Mucosa of descending colon (tissue), 3 donors: ENCODE data around the gene PNPLA7. TPM values are rescaled to one million over a fixed set of nuclear protein-coding genes. Genes with fewer than 3 reads are reported as not detected.
"Not testable (repeated sequence)": the region's sequence is repeated elsewhere in the genome, so short reads cannot be mapped to it uniquely, and the experiment has no call there.

Source experiments
- ATAC-seq: fragments of 200-7000 bp; cut with Tn5 transposase; one replicate; pipeline ENCODE4 v1.9.1; 2020; ENCODE audit warnings: mild to moderate bottlenecking, moderate library complexity
- DNase-seq, 3 donors: peaks; one replicate each; pipeline ENCODE4 v3.0.0-alpha.2; 2020
- H3K36me3 ChIP-seq: fragments of 200-600 bp; one replicate; pipeline ENCODE4 v1.8.0; 2021; ENCODE audit warnings: low read depth, mild to moderate bottlenecking
- H3K4me1 ChIP-seq: fragments of 200-600 bp; one replicate; pipeline ENCODE4 v1.8.0; 2021; ENCODE audit warnings: low read depth, mild to moderate bottlenecking
- H3K4me3 ChIP-seq: fragments of 200-600 bp; one replicate; pipeline ENCODE4 v1.8.0; 2021; ENCODE audit warnings: mild to moderate bottlenecking
- H3K9me3 ChIP-seq: fragments of 200-600 bp; one replicate; pipeline ENCODE4 v1.8.0; 2021; ENCODE audit warnings: mild to moderate bottlenecking
- intact Hi-C, 2 donors: fragments of 100-400 bp; cut with DNase I in 1 of 2; cut with micrococcal nuclease in 1 of 2; formaldehyde crosslinking; loops; one replicate each; pipeline versions ENCODE4 v1.11.0 to v1.11.1; 2022; cut with DNase I, micrococcal nuclease
- total RNA-seq, 3 donors: library from RNA; stranded (reverse); fragmentation: NEBNext Ultra II Directional in 2 of 3; extraction: Animal tissue kit (Norgen Biotek cat#: 25700) in 2 of 3; gene quantifications; one replicate each; pipeline versions ENCODE4 v1.2.1 to v1.2.4, GENCODE V29; 2021 to 2023
- TF ChIP-seq, protein P1 (sequence below): fragments of 200-600 bp; IDR thresholded peaks from one replicate; pipeline ENCODE4 v1.8.0; 2022; ENCODE audit warnings: antibody characterized with exemption, mild to moderate bottlenecking
- donor health status: DM: no; HTN: no; CAD: no; lungs with moderate emphysema.
- donor health status: DM: no; HTN: no; CAD: no.
- donor health status: DM: no; HTN: yes; CAD: no.

Gene PNPLA7
- total RNA-seq, 3 donors from 2014 or later: 16.7 to 27.4 (median 17.2) TPM

DNA sequence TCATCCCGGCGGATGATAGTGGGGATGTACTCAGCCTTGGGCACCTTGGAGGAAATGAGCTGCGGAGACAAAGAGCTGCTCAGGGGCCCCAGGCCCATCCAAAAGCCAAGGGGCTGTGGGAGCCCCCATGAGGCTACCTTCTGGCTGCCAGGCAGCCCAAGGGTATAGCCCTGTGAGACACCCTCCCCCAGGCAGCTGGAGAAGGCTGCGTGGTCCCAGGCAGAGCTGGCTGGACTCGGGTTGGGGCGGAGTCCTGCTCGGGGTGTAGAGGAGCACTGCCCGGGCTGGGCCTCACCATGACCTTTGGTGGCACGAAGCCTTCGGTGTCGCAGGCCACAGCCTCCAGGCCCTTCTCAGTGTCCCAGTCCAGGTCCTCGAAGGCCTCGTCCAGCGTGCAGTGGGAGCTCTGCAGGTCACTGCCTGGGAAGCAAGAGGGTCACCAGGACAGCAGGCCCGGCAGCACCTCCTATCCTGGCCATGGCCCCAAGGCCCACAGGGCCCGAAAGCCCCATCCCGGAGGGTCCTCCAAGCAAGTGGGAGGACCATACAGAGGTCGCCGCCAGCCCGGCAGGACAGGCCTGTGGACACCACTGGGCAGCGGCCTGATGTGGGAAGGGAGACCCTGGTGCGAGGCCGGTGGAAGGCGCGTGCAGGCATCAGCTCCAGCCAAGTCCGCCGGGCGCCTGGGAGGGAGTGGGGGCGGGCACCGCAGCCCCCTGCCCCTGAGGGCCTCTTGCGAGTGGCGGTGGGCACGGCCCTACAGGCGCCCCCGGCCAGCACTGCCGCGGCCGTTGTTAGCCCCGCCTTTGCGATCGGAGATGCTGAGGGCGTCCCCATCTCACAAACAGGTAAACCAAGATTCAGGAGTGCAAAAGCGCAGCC is 97.2 kb downstream of the PNPLA7 start:
- H3K36me3 ChIP-seq: no peaks in the 10 kb centered on the region
- peaks cover 23% of the 10 kb centered on the region for H3K4me1 ChIP-seq
- intact Hi-C loops: no loop called here
- H3K4me3 ChIP-seq: no peak overlapping the region
- no peaks in the 10 kb centered on the region for H3K9me3 ChIP-seq
- ATAC-seq (no peak), DNase-seq (peak; percentile 24 to 77 (median 61))
- TF ChIP-seq, protein P1, sequence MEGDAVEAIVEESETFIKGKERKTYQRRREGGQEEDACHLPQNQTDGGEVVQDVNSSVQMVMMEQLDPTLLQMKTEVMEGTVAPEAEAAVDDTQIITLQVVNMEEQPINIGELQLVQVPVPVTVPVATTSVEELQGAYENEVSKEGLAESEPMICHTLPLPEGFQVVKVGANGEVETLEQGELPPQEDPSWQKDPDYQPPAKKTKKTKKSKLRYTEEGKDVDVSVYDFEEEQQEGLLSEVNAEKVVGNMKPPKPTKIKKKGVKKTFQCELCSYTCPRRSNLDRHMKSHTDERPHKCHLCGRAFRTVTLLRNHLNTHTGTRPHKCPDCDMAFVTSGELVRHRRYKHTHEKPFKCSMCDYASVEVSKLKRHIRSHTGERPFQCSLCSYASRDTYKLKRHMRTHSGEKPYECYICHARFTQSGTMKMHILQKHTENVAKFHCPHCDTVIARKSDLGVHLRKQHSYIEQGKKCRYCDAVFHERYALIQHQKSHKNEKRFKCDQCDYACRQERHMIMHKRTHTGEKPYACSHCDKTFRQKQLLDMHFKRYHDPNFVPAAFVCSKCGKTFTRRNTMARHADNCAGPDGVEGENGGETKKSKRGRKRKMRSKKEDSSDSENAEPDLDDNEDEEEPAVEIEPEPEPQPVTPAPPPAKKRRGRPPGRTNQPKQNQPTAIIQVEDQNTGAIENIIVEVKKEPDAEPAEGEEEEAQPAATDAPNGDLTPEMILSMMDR: no peak

DNA sequence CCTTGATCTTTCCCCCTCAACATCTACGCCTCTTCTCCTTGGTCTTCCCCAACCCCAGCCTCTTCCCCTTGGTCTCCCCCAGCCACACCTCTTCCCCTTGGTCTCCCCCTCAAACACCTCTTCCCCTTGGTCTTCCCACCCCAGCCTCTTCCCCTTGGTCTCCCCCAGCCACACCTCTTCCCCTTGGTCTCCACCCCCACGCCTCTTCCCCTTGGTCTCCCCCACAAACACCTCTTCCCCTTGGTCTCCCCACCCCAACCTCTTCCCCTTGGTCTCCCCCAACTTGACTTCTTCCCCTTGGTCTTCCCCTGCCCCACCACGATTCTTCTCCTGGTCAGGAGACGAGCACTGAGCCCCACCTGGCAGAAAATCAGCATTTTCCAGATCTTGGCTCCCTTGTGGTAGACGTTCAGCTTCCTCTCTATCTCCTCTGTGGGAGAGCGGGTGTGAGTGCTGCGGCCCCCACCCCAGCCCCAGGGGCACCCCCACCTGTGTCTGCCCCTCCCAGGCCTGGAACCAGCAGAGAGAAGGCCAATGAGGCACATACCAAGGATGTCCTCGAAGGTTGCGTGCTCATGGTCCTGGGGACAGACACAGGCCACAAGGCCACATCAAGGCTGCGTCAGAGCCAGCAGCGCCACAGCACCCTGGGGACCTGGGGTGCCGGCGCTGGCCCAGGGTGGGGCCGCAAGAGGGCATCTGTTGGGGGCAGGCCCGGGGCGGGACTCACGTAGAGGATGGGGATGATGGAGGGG is 98.0 kb downstream of the PNPLA7 start:
- TF ChIP-seq, protein P1: no peak
- Histone ChIP-seq H3K36me3 (no peaks in the 10 kb centered on the region), H3K9me3 (no peaks in the 10 kb centered on the region), H3K4me1 (peaks cover 20% of the 10 kb centered on the region), H3K4me3 (no peak overlapping the region)
- DNase-seq: peak; percentile 15 to 58 (median 48)
- no peak for ATAC-seq
- intact Hi-C loops: no loop called here

DNA sequence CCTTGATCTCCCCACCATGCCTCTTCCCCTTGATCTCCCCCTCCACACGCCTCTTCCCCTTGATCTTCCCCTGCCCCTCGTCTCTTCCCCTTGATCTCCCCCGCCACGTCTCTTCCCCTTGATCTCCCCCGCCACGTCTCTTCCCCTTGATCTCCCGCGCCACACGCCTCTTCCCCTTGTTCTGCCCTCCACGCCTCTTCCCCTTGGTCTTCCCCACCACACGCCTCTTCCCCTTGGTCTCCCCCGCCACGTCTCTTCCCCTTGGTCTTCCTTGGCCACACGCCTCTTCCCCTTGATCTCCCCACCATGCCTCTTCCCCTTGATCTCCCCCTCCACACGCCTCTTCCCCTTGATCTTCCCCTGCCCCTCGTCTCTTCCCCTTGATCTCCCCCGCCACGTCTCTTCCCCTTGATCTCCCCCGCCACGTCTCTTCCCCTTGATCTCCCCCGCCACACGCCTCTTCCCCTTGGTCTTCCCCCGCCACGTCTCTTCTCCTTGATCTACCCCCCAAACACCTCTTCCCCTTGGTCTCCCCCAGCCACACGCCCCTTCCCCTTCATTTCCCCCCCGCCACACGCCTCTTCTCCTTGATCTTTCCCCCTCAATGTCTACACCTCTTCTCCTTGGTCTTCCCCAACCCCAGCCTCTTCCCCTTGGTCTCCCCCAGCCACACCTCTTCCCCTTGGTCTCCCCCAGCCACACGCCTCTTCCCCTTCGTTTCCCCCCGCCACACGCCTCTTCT is 98.8 kb downstream of the PNPLA7 start:
- intact Hi-C loops, ATAC-seq, H3K36me3 ChIP-seq, H3K9me3 ChIP-seq, H3K4me3 ChIP-seq: not testable (repeated sequence)
- peaks cover 20% of the 10 kb centered on the region for H3K4me1 ChIP-seq
- peak in 1 of 3 donors; percentile 40 for DNase-seq

DNA sequence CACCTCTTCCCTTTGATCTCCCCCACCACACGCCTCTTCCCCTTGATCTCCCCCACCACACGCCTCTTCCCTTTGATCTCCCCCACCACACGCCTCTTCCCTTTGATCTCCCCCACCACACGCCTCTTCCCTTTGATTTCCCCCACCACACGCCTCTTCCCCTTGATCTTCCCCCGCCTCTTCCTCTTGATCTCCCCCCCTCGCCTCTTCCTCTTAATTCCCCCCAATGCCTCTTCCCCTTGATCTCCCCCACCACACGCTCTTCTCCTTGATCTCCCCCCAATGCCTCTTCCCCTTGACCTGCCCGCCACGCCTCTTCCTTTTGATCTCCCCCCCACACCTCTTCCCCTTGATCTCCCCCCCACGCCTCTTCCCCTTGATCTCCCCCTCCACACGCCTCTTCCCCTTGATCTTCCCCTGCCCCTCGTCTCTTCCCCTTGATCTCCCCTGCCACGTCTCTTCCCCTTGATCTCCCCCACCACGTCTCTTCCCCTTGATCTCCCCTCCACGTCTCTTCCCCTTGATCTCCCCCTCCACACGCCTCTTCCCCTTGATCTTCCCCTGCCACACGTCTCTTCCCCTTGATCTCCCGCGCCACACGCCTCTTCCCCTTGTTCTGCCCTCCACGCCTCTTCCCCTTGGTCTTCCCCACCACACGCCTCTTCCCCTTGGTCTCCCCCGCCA is 99.5 kb downstream of the PNPLA7 start:
- ATAC-seq, H3K9me3 ChIP-seq, H3K4me3 ChIP-seq, intact Hi-C loops, H3K36me3 ChIP-seq: not testable (repeated sequence)
- peak in 1 of 3 donors; percentile 40 for DNase-seq
- peaks cover 22% of the 10 kb centered on the region for H3K4me1 ChIP-seq

DNA sequence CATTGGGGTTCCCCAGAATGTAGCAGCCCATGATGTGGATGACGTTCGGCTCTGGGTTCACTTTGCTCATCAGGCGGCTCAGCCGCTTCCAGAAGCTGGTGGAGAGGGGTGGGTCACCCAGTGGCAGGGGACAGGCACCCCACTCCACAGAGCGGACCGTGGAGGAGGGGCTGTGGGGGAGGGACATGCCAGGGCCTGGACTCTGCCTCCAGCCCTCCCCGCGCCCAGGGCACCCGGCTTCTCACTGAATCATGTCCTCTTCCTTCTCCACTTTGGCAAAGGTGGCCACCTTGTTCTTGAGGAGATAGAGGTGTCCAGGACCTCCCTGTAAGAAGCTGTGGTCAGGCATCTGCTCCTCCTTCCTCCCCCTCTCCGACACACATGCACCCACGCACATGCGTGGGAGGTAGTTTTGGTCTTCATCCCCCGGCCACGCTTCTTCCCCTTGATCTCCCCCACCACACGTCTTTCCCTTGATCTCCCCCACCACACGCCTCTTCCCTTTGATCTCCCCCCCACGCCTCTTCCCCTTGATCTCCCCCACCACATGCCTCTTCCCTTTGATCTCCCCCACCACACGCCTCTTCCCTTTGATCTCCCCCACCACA is 100.2 kb downstream of the PNPLA7 start:
- no peaks in the 10 kb centered on the region for H3K9me3 ChIP-seq
- H3K4me3 ChIP-seq: no peak overlapping the region
- peaks cover 24% of the 10 kb centered on the region for H3K4me1 ChIP-seq
- no peaks in the 10 kb centered on the region for H3K36me3 ChIP-seq
- ATAC-seq (no peak), DNase-seq (peak; percentile 10 to 56 (median 40))
- TF ChIP-seq, protein P1: no peak
- intact Hi-C loops: no loop called here
